Tibial nerve (tissue), 4 donors: Measurements from ENCODE around the gene SUN5.

ENCODE experiments used
- EP300 ChIP-seq, 2 donors: sonication (generic); formaldehyde crosslinking; IDR thresholded peaks; one replicate each; pipeline ENCODE4 v1.6.1; 2017; ENCODE audit warnings: antibody characterized with exemption in 2 of 2, mild to moderate bottlenecking in 1 of 2
- POLR2A ChIP-seq, 2 donors: fragments of 450-650 bp; IDR thresholded peaks; one replicate each; pipeline ENCODE4 v1.6.1; 2017; ENCODE audit warnings: antibody characterized with exemption in 2 of 2, mild to moderate bottlenecking in 2 of 2, moderate library complexity in 2 of 2
- TF ChIP-seq, protein P1 (sequence below), 5 experiments: fragments of 200-600 bp in 3 of 5; fragments of 450-650 bp in 2 of 5; sonication (generic) in 3 of 5; IDR thresholded peaks; one replicate each; pipeline ENCODE4 v1.5.1; 2016 to 2019; ENCODE audit warnings: antibody characterized with exemption in 5 of 5, mild to moderate bottlenecking in 3 of 5, moderate library complexity in 2 of 5

GRCh38 chr20:32941155-32941885 lies 62.9 kb downstream of the SUN5 start:
- TF ChIP-seq, protein P1, sequence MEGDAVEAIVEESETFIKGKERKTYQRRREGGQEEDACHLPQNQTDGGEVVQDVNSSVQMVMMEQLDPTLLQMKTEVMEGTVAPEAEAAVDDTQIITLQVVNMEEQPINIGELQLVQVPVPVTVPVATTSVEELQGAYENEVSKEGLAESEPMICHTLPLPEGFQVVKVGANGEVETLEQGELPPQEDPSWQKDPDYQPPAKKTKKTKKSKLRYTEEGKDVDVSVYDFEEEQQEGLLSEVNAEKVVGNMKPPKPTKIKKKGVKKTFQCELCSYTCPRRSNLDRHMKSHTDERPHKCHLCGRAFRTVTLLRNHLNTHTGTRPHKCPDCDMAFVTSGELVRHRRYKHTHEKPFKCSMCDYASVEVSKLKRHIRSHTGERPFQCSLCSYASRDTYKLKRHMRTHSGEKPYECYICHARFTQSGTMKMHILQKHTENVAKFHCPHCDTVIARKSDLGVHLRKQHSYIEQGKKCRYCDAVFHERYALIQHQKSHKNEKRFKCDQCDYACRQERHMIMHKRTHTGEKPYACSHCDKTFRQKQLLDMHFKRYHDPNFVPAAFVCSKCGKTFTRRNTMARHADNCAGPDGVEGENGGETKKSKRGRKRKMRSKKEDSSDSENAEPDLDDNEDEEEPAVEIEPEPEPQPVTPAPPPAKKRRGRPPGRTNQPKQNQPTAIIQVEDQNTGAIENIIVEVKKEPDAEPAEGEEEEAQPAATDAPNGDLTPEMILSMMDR (IDR thresholded peaks at IDR 0.05): no peak
- no peak for TF ChIP-seq POLR2A (IDR thresholded peaks at IDR 0.05)
- no peak for TF ChIP-seq EP300 (IDR thresholded peaks at IDR 0.05)
